PC-3 (cell line): Measurements from ENCODE around the gene SHBG.
"Not testable (repeated sequence)": the region's sequence is repeated elsewhere in the genome, so short reads cannot be mapped to it uniquely, and the experiment has no call there.

Source experiments
- EZH2phosphoT487 ChIP-seq: fragments of 300-600 bp; sonication (generic); IDR thresholded peaks from 2 replicates; pipeline ENCODE4 v1.6.1; 2018; ENCODE audit warnings: mild to moderate bottlenecking, antibody characterized with exemption, low read length, borderline replicate concordance
- TF ChIP-seq, protein P1 (sequence below): fragments of 300-600 bp; sonication (generic); conservative IDR thresholded peaks from 2 replicates; pipeline ENCODE4 v1.5.1; 2017; ENCODE audit warnings: antibody characterized with exemption, low read depth, mild to moderate bottlenecking, low read length

DNA sequence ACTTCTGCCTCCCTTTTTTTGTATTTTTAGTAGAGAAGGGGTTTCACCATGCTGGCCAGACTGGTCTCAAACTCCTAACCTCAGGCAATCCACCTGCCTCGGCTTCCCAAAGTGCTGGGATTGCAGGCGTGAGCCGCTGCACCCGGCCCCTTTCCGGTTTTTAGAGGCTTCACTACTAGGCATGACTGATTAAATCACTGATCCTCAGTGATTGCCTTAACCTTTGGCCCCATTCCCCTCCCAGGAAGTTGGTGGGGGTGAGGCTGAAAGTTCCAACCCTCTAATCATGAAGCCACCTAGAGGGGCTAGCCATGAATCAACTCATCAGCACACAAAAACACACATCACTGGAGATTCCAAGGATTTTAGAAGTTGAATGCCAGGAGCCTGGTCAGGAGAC is 32.4 kb upstream of the SHBG start:
- TF ChIP-seq, protein P1, sequence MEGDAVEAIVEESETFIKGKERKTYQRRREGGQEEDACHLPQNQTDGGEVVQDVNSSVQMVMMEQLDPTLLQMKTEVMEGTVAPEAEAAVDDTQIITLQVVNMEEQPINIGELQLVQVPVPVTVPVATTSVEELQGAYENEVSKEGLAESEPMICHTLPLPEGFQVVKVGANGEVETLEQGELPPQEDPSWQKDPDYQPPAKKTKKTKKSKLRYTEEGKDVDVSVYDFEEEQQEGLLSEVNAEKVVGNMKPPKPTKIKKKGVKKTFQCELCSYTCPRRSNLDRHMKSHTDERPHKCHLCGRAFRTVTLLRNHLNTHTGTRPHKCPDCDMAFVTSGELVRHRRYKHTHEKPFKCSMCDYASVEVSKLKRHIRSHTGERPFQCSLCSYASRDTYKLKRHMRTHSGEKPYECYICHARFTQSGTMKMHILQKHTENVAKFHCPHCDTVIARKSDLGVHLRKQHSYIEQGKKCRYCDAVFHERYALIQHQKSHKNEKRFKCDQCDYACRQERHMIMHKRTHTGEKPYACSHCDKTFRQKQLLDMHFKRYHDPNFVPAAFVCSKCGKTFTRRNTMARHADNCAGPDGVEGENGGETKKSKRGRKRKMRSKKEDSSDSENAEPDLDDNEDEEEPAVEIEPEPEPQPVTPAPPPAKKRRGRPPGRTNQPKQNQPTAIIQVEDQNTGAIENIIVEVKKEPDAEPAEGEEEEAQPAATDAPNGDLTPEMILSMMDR: not testable (repeated sequence)
- TF ChIP-seq EZH2phosphoT487: not testable (repeated sequence)
